DND-41 (cell line): ENCODE measurements around the gene POLA1.

Experiments used
- CTCF ChIP-seq: IDR thresholded peaks from 2 replicates; pipeline ENCODE4 v1.5.1; 2012; ENCODE audit warnings: borderline replicate concordance, low read length, moderate library complexity, mild to moderate bottlenecking; ENCODE audit not compliant: poor library complexity, severe bottlenecking; ENCODE audit errors: extremely low read depth
- EZH2 ChIP-seq: IDR thresholded peaks from 3 replicates; pipeline ENCODE4 v1.6.1; 2012; ENCODE audit warnings: borderline replicate concordance, low read depth, mild to moderate bottlenecking, moderate library complexity, low read length, inconsistent platforms; ENCODE audit not compliant: severe bottlenecking

DNA sequence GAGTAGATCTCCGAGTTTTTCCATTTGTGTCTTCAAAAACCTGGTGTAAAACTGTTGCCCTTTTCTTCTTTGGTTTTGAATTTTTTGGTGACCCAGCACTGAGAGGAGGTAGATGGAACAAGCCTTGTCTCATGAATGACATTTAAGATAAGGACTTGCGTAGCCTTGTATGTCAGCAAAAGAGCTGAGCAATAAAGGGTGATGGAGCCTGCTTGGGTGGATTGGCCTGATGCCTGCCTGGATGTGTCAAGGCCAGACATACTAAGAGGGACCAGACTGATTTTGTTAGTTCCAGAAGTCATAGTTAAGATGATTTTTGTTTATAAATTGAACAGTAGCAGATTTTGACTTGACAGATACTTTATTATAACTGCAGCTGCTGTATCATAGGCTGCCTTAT lies 134.9 kb downstream of the POLA1 start:
- no peak for TF ChIP-seq CTCF
- TF ChIP-seq EZH2 = no peak
